ENCODE measurements around the gene DNAJC21.

GRCh38 chr5:35004771-35005170 is 75.4 kb downstream of the DNAJC21 start:
- TF ChIP-seq ZNF8 (CRISPR knock-in tag; IDR thresholded peaks at IDR 0.05) = no peak
- no peak for TF ChIP-seq ZNF565 (CRISPR knock-in tag; conservative IDR thresholded peaks at IDR 0.05; ENCODE audit: low read depth)
- no peak for TF ChIP-seq OSR1 (CRISPR knock-in tag; IDR thresholded peaks at IDR 0.05)
- TF ChIP-seq ARNTL (CRISPR knock-in tag; IDR thresholded peaks at IDR 0.05; ENCODE audit: borderline replicate concordance, low read depth) = no peak
- no peak for TF ChIP-seq GLIS3 (CRISPR knock-in tag; IDR thresholded peaks at IDR 0.05)
- no peak for TF ChIP-seq TSHZ2 (CRISPR knock-in tag; IDR thresholded peaks at IDR 0.05)
- TF ChIP-seq TOX (CRISPR knock-in tag; IDR thresholded peaks at IDR 0.05; ENCODE audit: borderline replicate concordance) = no peak
- no peak for TF ChIP-seq RARB (CRISPR knock-in tag; IDR thresholded peaks at IDR 0.05)
- TF ChIP-seq BACH2 (CRISPR knock-in tag; IDR thresholded peaks at IDR 0.05; ENCODE audit: borderline replicate concordance) = no peak
